ENCODE results near the gene TARS2.

TARS2 gene

GRCh38 chr1:150543500-150544143 lies 56.4 kb downstream of the TARS2 start:
- DNase-seq, result no peak

DNA sequence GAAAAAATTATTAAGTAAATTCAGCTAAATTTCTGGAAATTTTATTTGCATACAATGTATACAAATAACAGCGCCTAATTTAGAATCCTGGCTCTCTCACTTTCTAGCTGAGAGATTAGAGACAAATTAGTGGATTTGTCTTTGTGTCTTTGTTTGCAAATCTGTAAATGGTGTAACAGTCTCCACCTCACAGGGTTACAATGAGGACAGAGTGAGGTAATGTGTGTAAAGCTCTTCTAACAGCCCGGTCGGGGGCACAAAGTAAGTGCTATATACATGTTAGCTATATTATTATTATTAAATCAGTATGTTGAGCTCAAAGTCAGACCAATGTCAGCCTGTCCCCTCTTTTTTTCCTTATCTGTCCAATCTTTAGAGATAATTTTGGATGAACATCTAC lies 57.0 kb downstream of the TARS2 start:
- DNase-seq, result no peak

GRCh38 chr1:150545486-150546032 lies 58.3 kb downstream of the TARS2 start:
- DNase-seq, result no peak

- no peak for DNase-seq
Measured at GRCh38 chr1:150546294-150546937, 59.2 kb downstream of the TARS2 start.

GRCh38 chr1:150548324-150548631 lies 61.1 kb downstream of the TARS2 start:
- DNase-seq, result no peak

DNA sequence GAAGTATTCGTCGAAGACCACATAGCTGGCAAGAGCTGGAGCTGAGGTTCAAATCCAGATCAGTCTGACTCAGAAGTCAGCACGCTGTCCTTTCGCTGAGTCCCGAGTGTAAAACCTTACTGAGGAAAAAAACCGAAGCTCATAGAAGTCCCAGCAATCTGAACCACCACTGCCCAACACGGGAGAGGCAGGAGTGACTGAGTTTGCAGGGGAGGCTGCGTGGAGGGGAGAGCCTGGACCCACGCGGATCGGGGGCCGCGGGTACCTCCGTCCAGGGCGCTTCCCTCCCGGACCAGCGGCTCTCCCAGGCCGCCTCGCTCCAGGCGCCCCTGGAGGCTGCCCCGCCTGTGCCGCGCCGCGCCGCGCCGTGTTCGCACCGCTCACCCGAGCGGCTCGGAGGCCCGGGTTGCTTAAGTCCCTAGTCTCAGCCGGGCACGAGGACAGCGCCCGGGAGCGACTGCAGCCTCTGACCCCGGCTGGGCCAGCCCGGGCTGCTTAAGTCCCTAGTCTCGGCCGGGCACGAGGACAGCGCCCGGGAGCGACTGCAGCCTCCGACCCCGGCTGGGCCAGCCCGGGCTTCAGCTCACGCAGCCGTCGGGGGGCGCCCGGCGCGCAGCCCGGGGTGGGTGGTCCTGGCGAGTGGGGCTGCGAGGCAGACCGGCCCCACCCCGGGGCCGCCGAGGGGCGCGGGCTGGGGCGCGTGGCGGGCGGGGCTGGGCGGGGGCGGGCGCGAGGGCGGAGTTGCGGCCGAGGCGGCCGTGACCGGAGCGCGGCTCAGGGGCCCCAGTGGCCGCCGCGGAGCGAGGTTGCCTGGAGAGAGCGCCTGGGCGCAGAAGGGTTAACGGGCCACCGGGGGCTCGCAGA lies 61.6 kb downstream of the TARS2 start, which contains the start of gene ADAMTSL4:
Gene ADAMTSL4 (plus strand): TSS at position 777 of the 864 bp plus-strand sequence. CDS start 2,881 bp downstream, outside the sequence.
- peak; percentile 13 for DNase-seq

DNA sequence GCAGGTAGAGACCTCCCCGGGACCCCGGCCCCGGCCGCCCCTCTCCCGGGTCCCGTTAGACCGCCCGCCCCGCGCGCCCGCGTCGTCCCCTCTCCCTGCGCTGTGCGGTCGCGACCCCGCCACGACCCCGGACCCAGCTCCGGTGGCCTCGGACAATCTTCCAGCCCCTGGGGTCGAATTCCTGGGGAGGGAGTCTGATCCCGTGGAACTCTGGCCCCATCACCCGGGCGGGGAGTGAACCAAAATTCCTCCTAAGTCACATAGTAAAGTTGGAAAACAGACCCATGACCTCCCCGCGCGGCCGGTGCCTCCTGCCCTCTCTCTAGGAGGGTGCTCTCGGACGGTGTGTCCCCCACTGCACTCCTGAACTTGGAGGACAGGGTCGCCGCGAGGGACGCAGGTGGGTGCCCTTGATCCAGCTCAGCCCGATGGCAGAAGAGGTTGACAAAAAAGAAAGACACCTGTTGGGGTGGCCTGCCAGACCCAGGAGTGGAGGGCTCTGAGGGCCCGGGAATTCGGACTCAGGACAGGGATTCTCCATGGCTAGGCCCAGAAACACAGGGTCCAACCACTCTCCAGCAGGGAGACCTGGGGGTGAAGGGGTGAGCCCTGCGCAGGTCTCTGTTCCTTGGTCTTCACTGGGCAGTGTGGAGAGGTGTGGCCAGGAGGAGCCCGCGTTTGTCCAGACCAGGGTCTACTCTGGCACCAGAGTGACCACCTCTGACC lies 62.4 kb downstream of the TARS2 start:
- DNase-seq, result no peak

- no peak for DNase-seq
Measured at GRCh38 chr1:150550222-150551050, 63.2 kb downstream of the TARS2 start.

DNA sequence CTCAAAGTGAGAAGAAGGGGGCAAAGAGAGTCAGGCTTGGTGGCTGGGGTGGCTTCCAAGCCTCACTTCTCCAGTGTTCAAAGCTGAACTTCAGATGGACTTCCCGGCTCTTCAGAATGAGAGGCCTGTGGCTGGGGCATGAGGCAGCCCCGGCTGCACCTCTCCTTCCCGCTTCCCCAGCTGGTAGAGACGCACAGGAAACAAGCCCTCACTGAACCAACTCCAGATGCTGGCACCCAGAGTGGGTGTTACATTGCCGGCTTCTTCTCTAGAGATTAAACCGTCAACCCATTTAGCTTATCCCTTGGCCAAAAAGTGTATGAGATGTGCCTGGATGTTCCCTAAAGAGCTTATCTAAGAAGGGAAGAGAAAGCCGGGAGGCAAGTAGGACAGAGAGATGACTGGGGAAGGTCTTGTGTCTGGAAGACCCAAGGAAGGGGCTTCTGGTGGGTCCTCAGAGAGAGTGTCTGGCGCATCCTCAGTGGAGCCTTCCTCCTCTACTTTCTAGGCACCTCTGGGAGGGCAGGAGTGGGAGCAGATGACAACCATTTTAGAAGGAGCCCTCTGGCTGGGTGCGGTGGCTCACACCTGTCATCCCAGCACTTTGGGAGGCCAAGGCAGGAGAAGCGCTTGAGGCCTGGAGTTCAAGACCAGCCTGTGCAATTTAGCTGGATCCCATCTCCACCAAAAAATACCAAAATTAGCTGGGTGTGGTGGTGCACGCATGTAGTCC lies 64.0 kb downstream of the TARS2 start:
- no peak for DNase-seq

GRCh38 chr1:150551784-150552127 lies 64.5 kb downstream of the TARS2 start:
- DNase-seq, result no peak

- no peak for DNase-seq
Measured at GRCh38 chr1:150552128-150552910, 65.1 kb downstream of the TARS2 start.

DNA sequence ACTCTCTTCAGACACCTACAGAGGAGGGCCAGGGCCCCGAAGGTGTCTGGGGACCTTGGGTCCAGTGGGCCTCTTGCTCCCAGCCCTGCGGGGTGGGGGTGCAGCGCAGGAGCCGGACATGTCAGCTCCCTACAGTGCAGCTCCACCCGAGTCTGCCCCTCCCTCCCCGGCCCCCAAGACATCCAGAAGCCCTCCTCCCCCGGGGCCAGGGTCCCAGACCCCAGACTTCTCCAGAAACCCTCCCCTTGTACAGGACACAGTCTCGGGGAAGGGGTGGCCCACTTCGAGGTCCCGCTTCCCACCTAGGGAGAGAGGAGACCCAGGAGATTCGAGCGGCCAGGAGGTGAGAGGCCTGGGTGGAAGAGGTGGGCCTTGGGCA lies 65.7 kb downstream of the TARS2 start:
- no peak for DNase-seq

DNA sequence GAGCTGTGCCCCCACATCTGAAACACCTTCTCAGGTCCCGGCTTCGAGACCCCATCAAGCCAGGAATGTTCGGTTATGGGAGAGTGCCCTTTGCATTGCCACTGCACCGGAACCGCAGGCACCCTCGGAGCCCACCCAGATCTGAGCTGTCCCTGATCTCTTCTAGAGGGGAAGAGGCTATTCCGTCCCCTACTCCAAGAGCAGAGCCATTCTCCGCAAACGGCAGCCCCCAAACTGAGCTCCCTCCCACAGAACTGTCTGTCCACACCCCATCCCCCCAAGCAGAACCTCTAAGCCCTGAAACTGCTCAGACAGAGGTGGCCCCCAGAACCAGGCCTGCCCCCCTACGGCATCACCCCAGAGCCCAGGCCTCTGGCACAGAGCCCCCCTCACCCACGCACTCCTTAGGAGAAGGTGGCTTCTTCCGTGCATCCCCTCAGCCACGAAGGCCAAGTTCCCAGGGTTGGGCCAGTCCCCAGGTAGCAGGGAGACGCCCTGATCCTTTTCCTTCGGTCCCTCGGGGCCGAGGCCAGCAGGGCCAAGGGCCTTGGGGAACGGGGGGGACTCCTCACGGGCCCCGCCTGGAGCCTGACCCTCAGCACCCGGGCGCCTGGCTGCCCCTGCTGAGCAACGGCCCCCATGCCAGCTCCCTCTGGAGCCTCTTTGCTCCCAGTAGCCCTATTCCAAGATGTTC lies 66.3 kb downstream of the TARS2 start:
- no peak for DNase-seq

GRCh38 chr1:150554086-150554452 lies 66.8 kb downstream of the TARS2 start:
- DNase-seq, result no peak

DNA sequence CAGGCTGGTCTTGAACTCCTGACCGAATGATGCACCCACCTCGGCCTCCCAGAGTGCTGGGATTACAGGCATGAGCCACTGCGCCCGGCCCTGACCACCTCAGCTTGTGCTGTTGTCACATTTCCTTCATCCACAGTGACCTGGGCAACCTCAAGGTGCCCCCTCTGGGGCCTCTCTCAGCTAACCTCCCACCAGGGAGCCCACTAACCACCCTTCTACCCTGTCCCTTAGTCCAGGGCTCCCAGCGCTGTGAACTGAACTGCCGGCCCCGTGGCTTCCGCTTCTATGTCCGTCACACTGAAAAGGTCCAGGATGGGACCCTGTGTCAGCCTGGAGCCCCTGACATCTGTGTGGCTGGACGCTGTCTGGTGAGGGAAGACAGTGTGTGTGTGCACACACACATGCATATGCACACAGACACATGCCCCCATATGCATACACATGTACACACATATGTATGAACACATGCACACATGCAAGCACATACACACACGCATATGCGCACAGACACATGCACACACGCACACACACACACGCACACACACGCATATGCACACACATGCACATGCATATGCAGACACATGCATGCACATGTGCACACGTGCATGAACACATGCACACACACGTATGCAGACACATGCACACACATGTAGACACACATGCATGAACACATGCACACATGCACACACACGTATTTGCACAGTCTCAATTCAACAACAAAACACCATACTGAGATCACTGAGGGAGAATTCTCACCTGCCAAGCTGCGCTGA lies 68.2 kb downstream of the TARS2 start:
- DNase-seq, result no peak

DNA sequence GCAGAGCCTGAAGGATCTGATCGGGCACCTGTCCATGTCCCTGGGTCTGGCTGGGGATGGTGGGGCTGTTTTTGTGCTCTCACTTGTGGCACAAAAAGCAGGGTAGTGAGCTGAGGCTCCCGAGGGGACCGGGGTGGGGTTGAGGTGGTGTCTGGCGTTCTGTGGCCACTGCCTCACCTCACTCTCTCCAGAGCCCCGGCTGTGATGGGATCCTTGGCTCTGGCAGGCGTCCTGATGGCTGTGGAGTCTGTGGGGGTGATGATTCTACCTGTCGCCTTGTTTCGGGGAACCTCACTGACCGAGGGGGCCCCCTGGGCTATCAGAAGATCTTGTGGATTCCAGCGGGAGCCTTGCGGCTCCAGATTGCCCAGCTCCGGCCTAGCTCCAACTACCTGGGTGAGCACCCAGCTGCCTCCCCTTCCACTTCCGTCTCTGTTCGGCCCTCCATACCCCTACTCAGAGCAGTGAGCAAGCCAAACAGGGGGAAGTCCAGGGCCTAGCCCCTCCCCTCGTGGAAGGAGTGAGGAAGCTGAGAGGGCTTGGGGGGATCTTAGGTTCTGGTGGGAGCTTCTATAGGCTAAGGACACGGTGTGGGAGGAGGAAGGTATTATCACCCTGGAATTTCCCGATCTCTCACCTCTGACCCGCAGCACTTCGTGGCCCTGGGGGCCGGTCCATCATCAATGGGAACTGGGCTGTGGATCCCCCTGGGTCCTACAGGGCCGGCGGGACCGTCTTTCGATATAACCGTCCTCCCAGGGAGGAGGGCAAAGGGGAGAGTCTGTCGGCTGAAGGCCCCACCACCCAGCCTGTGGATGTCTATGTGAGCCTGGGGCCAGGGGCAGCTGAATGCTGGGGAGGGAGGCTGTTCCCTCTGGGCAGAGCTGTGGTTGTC lies 69.0 kb downstream of the TARS2 start:
- no peak for DNase-seq

- no peak for DNase-seq
Measured at GRCh38 chr1:150557065-150557600, 69.9 kb downstream of the TARS2 start.
